Small intestine (tissue), 16 donors: ENCODE results near the gene IQCB1. TPM values are rescaled to one million over a fixed set of nuclear protein-coding genes. Genes with fewer than 3 reads are reported as not detected.

Experiments
- DNase-seq, 2 donors: peaks; one replicate each; pipeline versions ENCODE4 v3.0.0 to v3.0.0-alpha.2; 2013
- FAIRE-seq: peaks from 2 replicates; lab custom pipeline; 2012; peaks lifted over from hg19 to GRCh38; lab: Jason Lieb, UNC
- H3K27ac ChIP-seq, 3 donors: one replicate each; pipeline ENCODE4 v1.5.1; 2013; ENCODE audit warnings: low read length in 2 of 3, mild to moderate bottlenecking in 2 of 3, control low read depth in 1 of 3, inconsistent platforms in 1 of 3, low read depth in 1 of 3, moderate library complexity in 1 of 3
- H3K27me3 ChIP-seq, 3 donors: one replicate each; pipeline ENCODE4 v1.6.1; 2013; ENCODE audit warnings: low read length in 3 of 3, inconsistent platforms in 1 of 3; ENCODE audit not compliant: control insufficient read depth in 3 of 3, insufficient read depth in 3 of 3
- H3K36me3 ChIP-seq, 3 donors: one replicate each; pipeline ENCODE4 v1.6.1; 2013; ENCODE audit warnings: low read length in 3 of 3, inconsistent platforms in 1 of 3, low read depth in 1 of 3, mild to moderate bottlenecking in 1 of 3, moderate library complexity in 1 of 3; ENCODE audit not compliant: control insufficient read depth in 3 of 3, insufficient read depth in 2 of 3
- H3K4me1 ChIP-seq, 3 donors: one replicate each; pipeline ENCODE4 v1.6.1; 2013; ENCODE audit warnings: low read length in 2 of 3, inconsistent platforms in 1 of 3, low read depth in 1 of 3, mild to moderate bottlenecking in 1 of 3, moderate library complexity in 1 of 3; ENCODE audit not compliant: control insufficient read depth in 3 of 3, insufficient read depth in 2 of 3
- H3K4me3 ChIP-seq, 3 donors: one replicate each; pipeline ENCODE4 v1.5.1; 2013; ENCODE audit warnings: low read length in 3 of 3, control low read depth in 1 of 3, inconsistent platforms in 1 of 3, low read depth in 1 of 3, mild to moderate bottlenecking in 1 of 3, moderate library complexity in 1 of 3
- H3K9me3 ChIP-seq, 2 donors: one replicate each; pipeline ENCODE4 v1.6.1; 2013; ENCODE audit warnings: low read depth in 1 of 2, low read length in 1 of 2; ENCODE audit not compliant: control insufficient read depth in 2 of 2, insufficient read depth in 1 of 2
- WGBS, 3 donors: extraction: QIAGEN DNeasy Blood & Tissue Kit; methylation state at CpG; one replicate each; pipeline ENCODE4 v1.1.7; 2013; 5-methylcytosine and 5-hydroxymethylcytosine counted together
- long read RNA-seq, 10 donors: transcript quantifications; one replicate each; lab custom pipeline, GENCODE V29; 2026
- polyA plus RNA-seq, 4 donors: library from polyadenylated mRNA; stranded (reverse) in 3 of 4; unstranded in 1 of 4; fragments of 200-250 nt in 3 of 4; fragments of 120-200 nt in 1 of 4; gene quantifications; one replicate each; pipeline versions ENCODE4 v1.2.1 to v1.2.3, GENCODE V29; 2013
- donor health status: healthy with polysubstance abuse.
- donor health status: control.
- donor health status: control.
- donor health status: Bipolar disorder and iron deficiency.
- donor health status: healthy.

The IQCB1 gene, protein sequence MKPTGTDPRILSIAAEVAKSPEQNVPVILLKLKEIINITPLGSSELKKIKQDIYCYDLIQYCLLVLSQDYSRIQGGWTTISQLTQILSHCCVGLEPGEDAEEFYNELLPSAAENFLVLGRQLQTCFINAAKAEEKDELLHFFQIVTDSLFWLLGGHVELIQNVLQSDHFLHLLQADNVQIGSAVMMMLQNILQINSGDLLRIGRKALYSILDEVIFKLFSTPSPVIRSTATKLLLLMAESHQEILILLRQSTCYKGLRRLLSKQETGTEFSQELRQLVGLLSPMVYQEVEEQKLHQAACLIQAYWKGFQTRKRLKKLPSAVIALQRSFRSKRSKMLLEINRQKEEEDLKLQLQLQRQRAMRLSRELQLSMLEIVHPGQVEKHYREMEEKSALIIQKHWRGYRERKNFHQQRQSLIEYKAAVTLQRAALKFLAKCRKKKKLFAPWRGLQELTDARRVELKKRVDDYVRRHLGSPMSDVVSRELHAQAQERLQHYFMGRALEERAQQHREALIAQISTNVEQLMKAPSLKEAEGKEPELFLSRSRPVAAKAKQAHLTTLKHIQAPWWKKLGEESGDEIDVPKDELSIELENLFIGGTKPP
- 10 to 100 TPM in 2 of 4 donors, 1 to 10 TPM in 2; 8.9 to 32.7 (median 11.1) TPM for polyA plus RNA-seq
- long read RNA-seq, donor 1: 0 reads
- long read RNA-seq, donor 2: 0 reads
- long read RNA-seq, donor 3, partial matches to known transcripts: 0 of 2 reads
- long read RNA-seq, donor 3, other reads (novel, unspliced or antisense): 0 of 2 reads
- long read RNA-seq, donor 4: 0 reads
- long read RNA-seq, donor 5, partial matches to known transcripts: 0 of 2 reads
- long read RNA-seq, donor 5, other reads (novel, unspliced or antisense): 0 of 2 reads
- long read RNA-seq, donor 6: 0 reads
- long read RNA-seq, donor 7: 0 reads
- long read RNA-seq, donor 8, partial matches to known transcripts: 0 of 2 reads
- long read RNA-seq, donor 8, other reads (novel, unspliced or antisense): 0 of 2 reads
- long read RNA-seq, donor 9: 0 reads
- long read RNA-seq, donor 10, partial matches to known transcripts: 0 of 2 reads
- long read RNA-seq, donor 10, other reads (novel, unspliced or antisense): 0 of 2 reads

DNA sequence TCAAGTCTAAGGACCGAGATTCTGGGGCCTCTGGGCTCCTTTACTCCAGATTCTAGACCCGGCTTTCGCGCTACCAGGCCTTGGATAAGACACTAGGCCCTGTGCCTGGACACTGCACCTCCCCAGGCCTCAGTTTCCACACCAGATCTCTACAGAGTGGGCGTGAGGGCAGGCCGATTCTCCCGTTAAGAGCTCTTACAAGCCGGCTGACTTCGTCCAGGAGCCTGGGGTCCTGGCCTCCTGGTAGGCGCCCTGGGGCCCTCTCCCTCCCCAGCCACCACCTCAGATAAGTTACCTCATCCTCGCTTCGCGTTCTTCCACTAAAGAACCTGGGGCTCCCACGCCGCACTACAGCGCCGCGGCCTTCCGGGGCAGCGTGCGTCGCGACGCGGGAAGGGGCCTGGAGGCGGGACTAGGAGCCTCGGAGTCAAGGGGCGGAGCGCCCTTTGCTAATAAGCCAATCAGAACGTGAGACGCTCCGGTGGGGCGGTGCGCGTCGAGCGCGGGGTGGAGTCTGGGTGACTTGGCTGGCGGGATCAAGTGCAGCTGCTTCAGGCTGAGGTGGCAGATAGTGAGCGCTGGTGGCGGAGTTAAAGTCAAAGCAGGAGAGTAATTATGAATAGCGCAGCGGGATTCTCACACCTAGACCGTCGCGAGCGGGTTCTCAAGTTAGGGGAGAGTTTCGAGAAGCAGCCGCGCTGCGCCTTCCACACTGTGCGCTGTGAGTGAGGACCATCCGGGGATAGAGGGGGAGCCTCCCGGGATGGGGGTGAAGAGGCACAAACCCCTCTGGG, at the start of gene IQCB1, which contains the start of gene EAF2:
Gene IQCB1 (minus strand): TSS at position 390 of the 794 bp plus-strand sequence. CDS start 6,100 bp downstream, outside the sequence.
Gene EAF2 (plus strand): TSS at position 539 of the 794 bp plus-strand sequence. CDS start 77 bp downstream, at position 616.
- Histone ChIP-seq H3K27me3 (no peaks in the 10 kb centered on the region), H3K4me3 (peak within 1 kb of the TSS; percentile 63 to 86 (median 77)), H3K9me3 (no peaks in the 10 kb centered on the region), H3K27ac (peak within 1 kb of the TSS; percentile 78 to 90 (median 86)), H3K36me3 (no peaks in the 10 kb centered on the region), H3K4me1 (peaks cover 0 to 3% (median 0%) of the 10 kb centered on the region in 3 donors)
- FAIRE-seq (no peak), DNase-seq (peak; percentile 99)
- WGBS, 3 donors: 0% methylated on average over 54 of the region's 54 CpGs

DNA sequence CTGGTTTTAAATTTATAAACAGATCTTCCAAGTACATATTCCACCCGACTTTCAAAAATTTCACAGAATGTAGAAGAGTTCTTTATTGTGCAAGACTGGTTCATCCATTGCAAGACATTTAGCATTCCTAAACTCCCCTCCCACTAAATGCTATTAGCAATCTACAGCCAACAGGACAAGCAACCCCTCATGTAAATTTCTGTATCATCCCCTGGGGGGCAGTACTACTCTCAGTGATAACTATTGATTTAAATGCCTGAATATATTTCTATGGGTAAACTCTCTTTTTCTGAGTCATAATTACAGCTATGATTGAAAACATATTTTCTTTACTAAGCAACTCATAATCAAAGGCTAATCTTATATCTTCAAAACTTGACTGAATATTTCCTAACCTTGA, 48.6 kb upstream of the IQCB1 start:
- DNase-seq (peak; percentile 3 to 11), FAIRE-seq (no peak)
- no peaks in the 10 kb centered on the region for H3K9me3 ChIP-seq
- H3K27me3 ChIP-seq: no peaks in the 10 kb centered on the region
- 47 to 51% (median 48%) methylated on average over 1 of the region's 1 CpG for WGBS, 3 donors
- H3K36me3 ChIP-seq: no peaks in the 10 kb centered on the region
- H3K27ac ChIP-seq: no peak overlapping the region
- H3K4me1 ChIP-seq: no peaks in the 10 kb centered on the region
- no peak overlapping the region for H3K4me3 ChIP-seq

- DNase-seq: no peak
- Histone ChIP-seq H3K9me3 (no peaks in the 10 kb centered on the region), H3K4me1 (no peaks in the 10 kb centered on the region), H3K27me3 (no peaks in the 10 kb centered on the region), H3K4me3 (no peak overlapping the region), H3K27ac (no peak overlapping the region), H3K36me3 (no peaks in the 10 kb centered on the region)
- FAIRE-seq: no peak
- WGBS, 3 donors: 88 to 96% (median 90%) methylated on average over 1 of the region's 1 CpG
These were observed 43.6 kb upstream of the IQCB1 start for GRCh38 chr3:121878411-121878810.

- Histone ChIP-seq H3K27me3 (no peaks in the 10 kb centered on the region), H3K4me1 (no peaks in the 10 kb centered on the region), H3K4me3 (no peak overlapping the region), H3K36me3 (no peaks in the 10 kb centered on the region), H3K9me3 (no peaks in the 10 kb centered on the region), H3K27ac (no peak overlapping the region)
- no peak for FAIRE-seq
- DNase-seq: no peak
- WGBS, 3 donors: 71 to 85% (median 82%) methylated on average over 1 of the region's 1 CpG
These were observed 36.6 kb upstream of the IQCB1 start for GRCh38 chr3:121871430-121871829.

DNA sequence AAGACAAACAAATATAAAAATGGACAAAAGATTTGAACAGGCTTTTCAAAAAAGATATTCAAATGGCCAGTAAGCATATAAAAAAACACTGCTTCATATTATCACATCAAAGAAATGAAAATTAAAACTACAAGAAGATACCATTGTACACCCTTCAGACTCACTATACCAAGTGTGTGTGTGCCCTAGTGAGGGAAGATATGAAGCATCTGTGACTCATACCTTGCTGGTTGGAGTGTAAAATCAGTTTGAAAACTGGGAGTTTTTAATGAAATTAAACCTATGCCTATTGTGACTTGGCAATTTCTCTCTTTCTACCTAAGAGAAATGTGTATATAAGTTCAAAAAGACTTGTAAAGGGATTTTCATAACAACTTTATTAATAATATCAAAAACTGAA, 35.9 kb upstream of the IQCB1 start:
- no peak for FAIRE-seq
- DNase-seq: no peak
- H3K27me3 ChIP-seq: no peaks in the 10 kb centered on the region
- H3K4me1 ChIP-seq: no peaks in the 10 kb centered on the region
- no peaks in the 10 kb centered on the region for H3K9me3 ChIP-seq
- no peak overlapping the region for H3K27ac ChIP-seq
- no peak overlapping the region for H3K4me3 ChIP-seq
- H3K36me3 ChIP-seq: no peaks in the 10 kb centered on the region

GRCh38 chr3:121869736-121870135, 34.9 kb upstream of the IQCB1 start:
- no peaks in the 10 kb centered on the region for H3K36me3 ChIP-seq
- no peaks in the 10 kb centered on the region for H3K9me3 ChIP-seq
- no peak overlapping the region for H3K27ac ChIP-seq
- H3K4me1 ChIP-seq: no peaks in the 10 kb centered on the region
- FAIRE-seq (no peak), DNase-seq (no peak)
- 89 to 97% (median 94%) methylated on average over 2 of the region's 2 CpGs for WGBS, 3 donors
- no peak overlapping the region for H3K4me3 ChIP-seq
- no peaks in the 10 kb centered on the region for H3K27me3 ChIP-seq

GRCh38 chr3:121863801-121864200, 28.9 kb upstream of the IQCB1 start:
- Histone ChIP-seq H3K36me3 (peaks cover 0 to 8% (median 0%) of the 10 kb centered on the region in 3 donors), H3K9me3 (peaks cover 0 to 12% of the 10 kb centered on the region in 2 donors), H3K27me3 (no peaks in the 10 kb centered on the region), H3K4me1 (no peaks in the 10 kb centered on the region), H3K27ac (no peak overlapping the region), H3K4me3 (no peak overlapping the region)
- no peak for FAIRE-seq
- no peak for DNase-seq
